Measurements from ENCODE around the gene ANGPTL1.

- TF ChIP-seq CTCF (IDR thresholded peaks at IDR 0.05; ENCODE audit: low read length) (no peak), EZH2 (optimal IDR thresholded peaks at IDR 0.05; ENCODE audit: low read depth, low read length) (no peak), EZH2phosphoT487 (IDR thresholded peaks at IDR 0.05; ENCODE audit: low read length) (no peak)
Observed at GRCh38 chr1:178916448-178917174, 45.7 kb upstream of the ANGPTL1 start.

Measured in MM.1S (cell line).